Right lobe of liver (tissue), 4 donors: Measurements from ENCODE around the gene UNC13D.

Experiments
- CTCF ChIP-seq, 4 donors: fragments of 200-600 bp in 3 of 4; fragments of 450-650 bp in 1 of 4; IDR thresholded peaks; one replicate each; pipeline versions ENCODE4 v1.5.1 to v1.8.0; 2016 to 2022; ENCODE audit warnings: antibody characterized with exemption in 4 of 4, mild to moderate bottlenecking in 2 of 4
- POLR2A ChIP-seq: fragments of 450-650 bp; IDR thresholded peaks from one replicate; pipeline ENCODE4 v1.6.1; 2017; ENCODE audit warnings: antibody characterized with exemption, mild to moderate bottlenecking
- donor health status: DM: no; HTN: no; CAD: no.
- donor health status: DM: no; HTN: no; CAD: no.
- donor health status: DM: no; HTN: yes; CAD: no.

GRCh38 chr17:75806822-75807500 lies 37.2 kb downstream of the UNC13D start:
- TF ChIP-seq POLR2A: no peak
- no peak for TF ChIP-seq CTCF (IDR thresholded peaks at IDR 0.05)
